ENCODE results near the gene HYAL3.
"Not testable (repeated sequence)": the region's sequence is repeated elsewhere in the genome, so short reads cannot be mapped to it uniquely, and the experiment has no call there.

DNA sequence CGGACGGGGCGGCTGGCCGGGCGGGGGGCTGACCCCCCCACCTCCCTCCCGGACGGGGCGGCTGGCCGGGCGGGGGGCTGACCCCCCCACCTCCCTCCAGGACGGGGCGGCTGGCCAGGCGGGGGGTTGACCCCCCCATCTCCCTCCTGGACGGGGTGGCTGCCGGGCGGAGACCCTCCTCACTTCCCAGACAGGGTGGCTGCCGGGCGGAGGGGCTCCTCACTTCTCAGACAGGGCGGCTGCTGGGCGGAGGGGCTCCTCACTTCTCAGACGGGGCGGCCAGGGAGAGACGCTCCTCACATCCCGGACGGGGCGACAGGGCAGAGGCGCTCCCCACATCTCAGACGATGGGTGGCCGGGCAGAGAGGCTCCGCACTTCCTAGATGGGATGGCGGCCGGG is 12.8 kb upstream of the HYAL3 start:
- not testable (repeated sequence) for TF ChIP-seq EP300 (conservative IDR thresholded peaks at IDR 0.05; ENCODE audit: poor library complexity, severe bottlenecking); EZH2 (IDR thresholded peaks at IDR 0.05; ENCODE audit: borderline replicate concordance, insufficient read depth, low read length, poor library complexity, severe bottlenecking)
